ENCODE measurements around the gene MRPS24.
A peak's percentile ranks its signal among the peaks of the same experiment; 100 is the strongest.

The MRPS24 gene

DNA sequence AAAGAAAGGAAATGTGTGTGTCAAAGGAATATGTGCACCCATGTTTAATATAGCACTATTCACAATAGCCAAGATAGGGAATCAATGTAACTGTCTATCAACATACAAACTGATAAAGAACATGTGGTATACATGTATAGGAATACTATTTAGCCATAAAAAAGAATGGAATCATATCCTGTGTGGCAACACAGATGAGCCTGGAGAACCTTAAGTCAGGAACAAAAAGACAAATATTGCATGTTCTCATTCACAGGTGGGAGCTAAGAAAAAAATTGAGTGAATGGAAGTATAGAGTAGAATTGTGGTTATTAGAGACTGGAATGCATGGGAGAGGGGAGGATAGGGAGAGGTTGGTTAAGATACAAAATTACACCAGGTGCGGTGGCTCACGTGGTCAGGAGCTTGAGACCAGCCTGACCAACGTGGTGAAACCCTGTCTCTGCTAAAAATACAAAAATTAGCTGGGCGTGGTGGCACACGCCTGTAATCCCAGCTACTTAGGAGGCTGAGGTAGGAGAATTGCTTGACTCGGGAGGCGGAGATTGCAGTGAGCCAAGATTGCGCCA is 26.6 kb upstream of the MRPS24 start:
- H4K20me1 ChIP-seq (ENCODE audit: insufficient read depth, low read length), result no peaks in the 10 kb centered on the region
- H3K9me3 ChIP-seq (ENCODE audit: low read length), result no peaks in the 10 kb centered on the region
- H3K79me2 ChIP-seq (ENCODE audit: insufficient read depth, low read length), result peaks cover 64% of the 10 kb centered on the region
- no peaks in the 10 kb centered on the region for H3K27me3 ChIP-seq (ENCODE audit: insufficient read depth, low read length)
- no peak overlapping the region for H2AFZ ChIP-seq (ENCODE audit: low read length)
- no peak overlapping the region for H3K9ac ChIP-seq (ENCODE audit: low read length)
- H3K36me3 ChIP-seq (ENCODE audit: insufficient read depth, low read length), result peaks cover 7% of the 10 kb centered on the region; the same call in 1 of the 2 replicates
- H3F3A ChIP-seq (ENCODE audit: insufficient read depth, low read length), result 0 out of 2 replicates have a peak, but pooled peaks cover 4% of the 10 kb centered on the region
- H3K27ac ChIP-seq (ENCODE audit: low read depth, low read length, poor library complexity, severe bottlenecking), result no peak overlapping the region
- H3K4me2 ChIP-seq (ENCODE audit: low read length), result no peak overlapping the region
- H3K9me2 ChIP-seq (ENCODE audit: low read depth, low read length), result no peaks in the 10 kb centered on the region
- TF ChIP-seq EZH2 (IDR thresholded peaks at IDR 0.05; ENCODE audit: borderline replicate concordance, low read length) (no peak), CTCF (IDR thresholded peaks at IDR 0.05; ENCODE audit: low read length) (no peak)
- H3K4me3 ChIP-seq (ENCODE audit: low read depth, low read length, poor library complexity, severe bottlenecking), result no peak overlapping the region
- peaks cover 30% of the 10 kb centered on the region for H3K4me1 ChIP-seq (ENCODE audit: insufficient read depth, low read length, severe bottlenecking)

GRCh38 chr7:43891069-43891955 is 22.0 kb upstream of the MRPS24 start:
- no peaks in the 10 kb centered on the region for H4K20me1 ChIP-seq (ENCODE audit: insufficient read depth, low read length)
- peaks cover 54% of the 10 kb centered on the region for H3K79me2 ChIP-seq (ENCODE audit: insufficient read depth, low read length)
- H3F3A ChIP-seq (ENCODE audit: insufficient read depth, low read length), result no peaks in the 10 kb centered on the region
- H3K9me2 ChIP-seq (ENCODE audit: low read depth, low read length), result no peaks in the 10 kb centered on the region
- H3K36me3 ChIP-seq (ENCODE audit: insufficient read depth, low read length), result peaks cover 15% of the 10 kb centered on the region; the same call in 1 of the 2 replicates
- H3K4me1 ChIP-seq (ENCODE audit: insufficient read depth, low read length, severe bottlenecking), result peaks cover 45% of the 10 kb centered on the region
- H3K27me3 ChIP-seq (ENCODE audit: insufficient read depth, low read length), result no peaks in the 10 kb centered on the region
- TF ChIP-seq EZH2 (IDR thresholded peaks at IDR 0.05; ENCODE audit: borderline replicate concordance, low read length), result no peak
- TF ChIP-seq CTCF (IDR thresholded peaks at IDR 0.05; ENCODE audit: low read length), result no peak
- H3K4me3 ChIP-seq (ENCODE audit: low read depth, low read length, poor library complexity, severe bottlenecking), result peak overlapping the region; percentile 39
- H3K27ac ChIP-seq (ENCODE audit: low read depth, low read length, poor library complexity, severe bottlenecking), result peak overlapping the region; percentile 87
- peak overlapping the region; percentile 69 for H3K4me2 ChIP-seq (ENCODE audit: low read length)
- peak overlapping the region; percentile 38; the same call in 1 of the 2 replicates for H3K9ac ChIP-seq (ENCODE audit: low read length)
- H3K9me3 ChIP-seq (ENCODE audit: low read length), result no peaks in the 10 kb centered on the region
- H2AFZ ChIP-seq (ENCODE audit: low read length), result no peak overlapping the region

DNA sequence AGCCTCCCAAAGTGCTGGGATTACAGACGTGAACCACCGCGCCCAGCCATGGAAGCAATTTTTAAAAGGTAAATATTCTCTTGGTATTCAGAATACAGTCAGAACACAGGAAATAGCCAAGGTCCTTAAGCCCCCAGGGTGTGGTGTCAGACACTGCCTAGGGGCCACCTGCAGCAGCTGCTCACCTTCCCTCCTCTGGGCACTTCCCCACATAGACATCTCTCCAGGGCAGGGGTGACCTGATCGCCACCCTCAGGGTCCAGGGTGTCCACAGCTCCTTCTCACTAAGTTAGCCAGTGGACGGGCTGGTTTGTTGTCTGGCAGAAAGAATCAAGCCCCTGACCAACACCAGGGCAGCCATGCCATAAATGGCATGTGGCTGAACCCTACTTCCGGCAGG is 21.2 kb upstream of the MRPS24 start:
- H3K79me2 ChIP-seq (ENCODE audit: insufficient read depth, low read length), result peaks cover 48% of the 10 kb centered on the region
- peak overlapping the region; percentile 69; the same call in 1 of the 2 replicates for H3K4me2 ChIP-seq (ENCODE audit: low read length)
- H3F3A ChIP-seq (ENCODE audit: insufficient read depth, low read length), result no peaks in the 10 kb centered on the region
- H3K9me3 ChIP-seq (ENCODE audit: low read length), result no peaks in the 10 kb centered on the region
- peak overlapping the region; percentile 38; the same call in 1 of the 2 replicates for H3K9ac ChIP-seq (ENCODE audit: low read length)
- no peak overlapping the region for H2AFZ ChIP-seq (ENCODE audit: low read length)
- H4K20me1 ChIP-seq (ENCODE audit: insufficient read depth, low read length), result no peaks in the 10 kb centered on the region
- no peaks in the 10 kb centered on the region for H3K27me3 ChIP-seq (ENCODE audit: insufficient read depth, low read length)
- H3K27ac ChIP-seq (ENCODE audit: low read depth, low read length, poor library complexity, severe bottlenecking), result peak overlapping the region; percentile 87
- peaks cover 45% of the 10 kb centered on the region for H3K4me1 ChIP-seq (ENCODE audit: insufficient read depth, low read length, severe bottlenecking)
- no peaks in the 10 kb centered on the region for H3K9me2 ChIP-seq (ENCODE audit: low read depth, low read length)
- peak overlapping the region; percentile 39 for H3K4me3 ChIP-seq (ENCODE audit: low read depth, low read length, poor library complexity, severe bottlenecking)
- H3K36me3 ChIP-seq (ENCODE audit: insufficient read depth, low read length), result peaks cover 18% of the 10 kb centered on the region
- TF ChIP-seq EZH2 (IDR thresholded peaks at IDR 0.05; ENCODE audit: borderline replicate concordance, low read length) (no peak), CTCF (IDR thresholded peaks at IDR 0.05; ENCODE audit: low read length) (no peak)

All from OCI-LY1 (cell line).